HTERT RPE-1 (cell line): ENCODE measurements around the gene RNF157.

Experiments used
- in situ Hi-C: fragments of 300-500 bp; cut with MboI; formaldehyde crosslinking; loops from 4 replicates; pipeline ENCODE4 v1.14.3; 2020; ENCODE audit warnings: low sequenced_read_pairs

Gene RNF157

DNA sequence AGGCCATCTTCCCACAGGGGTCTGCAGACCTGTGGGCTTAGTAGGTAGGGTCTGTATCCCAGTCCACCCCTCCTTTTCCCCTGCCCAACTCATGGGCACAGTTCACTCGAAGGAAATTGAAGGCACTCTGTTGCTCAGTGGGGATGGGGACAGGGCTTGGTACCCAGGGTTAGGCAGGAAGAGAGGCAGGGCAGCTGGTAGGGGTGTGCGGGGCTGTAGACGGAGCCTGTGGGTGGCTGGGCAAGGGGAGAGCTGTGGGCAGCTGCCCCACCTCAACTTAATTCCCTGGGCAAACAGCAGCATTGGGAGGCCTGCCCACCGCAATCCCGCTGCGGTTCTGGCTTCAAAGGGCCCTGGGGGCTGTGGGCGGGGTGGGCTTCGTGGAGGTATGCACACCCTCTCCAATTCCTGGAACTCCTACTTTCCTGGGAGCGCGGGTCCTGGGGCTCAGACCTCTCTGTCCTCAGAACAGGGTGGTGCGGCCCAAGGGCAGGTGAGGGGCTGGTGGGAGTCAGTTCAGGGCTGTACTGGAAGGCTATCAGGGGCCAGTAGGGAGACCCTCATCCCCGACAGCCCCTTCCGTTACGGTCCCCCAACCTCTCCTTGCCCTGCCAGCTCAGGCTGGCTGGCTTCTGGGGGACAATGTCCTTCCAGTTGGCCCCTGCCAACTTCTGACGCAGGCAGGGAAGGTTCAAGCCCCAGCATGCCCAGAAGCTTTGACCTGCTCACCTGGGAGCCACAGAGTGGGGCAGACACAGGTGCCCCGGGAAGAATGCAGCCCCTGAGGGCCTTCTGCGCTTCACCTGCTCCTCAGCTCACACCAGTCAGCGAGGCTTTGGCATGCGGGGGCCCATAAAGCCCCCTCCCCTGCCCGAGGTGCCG is 108.4 kb downstream of the RNF157 start:
- in situ Hi-C loops, result no loop called here

DNA sequence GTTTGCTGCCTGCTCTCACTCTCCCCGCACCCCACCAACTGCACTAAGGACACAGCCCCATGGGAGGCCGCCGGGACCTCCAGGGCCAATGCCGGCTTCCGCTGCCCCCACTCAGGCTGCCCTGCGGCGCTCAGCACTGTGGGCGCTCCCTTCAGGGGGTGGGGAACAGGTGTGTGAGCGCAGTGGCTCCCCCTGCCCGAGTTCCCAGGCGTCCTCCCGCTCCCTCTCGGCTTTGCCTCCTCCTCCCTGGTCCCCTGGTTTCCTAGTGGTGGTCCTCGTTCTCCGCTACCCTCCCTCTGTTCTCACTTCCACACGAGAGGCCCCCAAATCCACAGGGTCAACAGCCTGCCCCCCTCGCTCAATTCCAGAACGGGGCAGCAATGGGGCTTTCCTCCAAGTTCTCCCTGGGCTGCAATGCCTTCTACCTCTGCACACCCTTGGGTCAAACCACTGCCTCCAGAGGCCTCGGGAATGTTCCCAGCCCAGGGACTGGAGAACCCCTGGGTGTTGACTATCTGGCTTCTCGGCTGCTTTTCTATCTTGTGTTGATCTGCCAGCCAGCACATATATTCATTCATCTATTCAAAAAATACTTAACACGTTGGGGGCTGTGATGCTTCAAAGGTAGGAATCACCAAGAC is 109.1 kb downstream of the RNF157 start:
- in situ Hi-C loops, result no loop called here

DNA sequence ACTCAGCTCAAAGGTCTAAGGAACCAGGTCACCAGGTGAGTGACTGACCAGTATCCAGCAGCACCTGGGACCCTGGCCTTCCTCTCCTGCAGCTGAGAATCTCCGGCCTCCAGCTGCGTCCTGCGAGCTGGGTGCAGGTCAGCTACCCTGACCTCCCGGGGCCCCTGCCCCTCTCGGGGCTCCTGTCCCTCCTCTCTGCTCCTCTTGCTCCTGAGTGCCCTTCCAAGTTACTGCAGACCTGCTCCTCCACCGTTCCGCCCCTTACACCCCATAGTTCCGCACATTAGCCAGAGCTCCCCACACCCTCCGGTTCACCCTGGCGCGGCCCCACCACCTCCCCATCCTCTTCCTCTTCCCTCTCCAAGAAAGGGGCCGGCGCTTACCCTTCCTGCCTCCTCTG is 109.8 kb downstream of the RNF157 start:
- in situ Hi-C loops, result no loop called here

DNA sequence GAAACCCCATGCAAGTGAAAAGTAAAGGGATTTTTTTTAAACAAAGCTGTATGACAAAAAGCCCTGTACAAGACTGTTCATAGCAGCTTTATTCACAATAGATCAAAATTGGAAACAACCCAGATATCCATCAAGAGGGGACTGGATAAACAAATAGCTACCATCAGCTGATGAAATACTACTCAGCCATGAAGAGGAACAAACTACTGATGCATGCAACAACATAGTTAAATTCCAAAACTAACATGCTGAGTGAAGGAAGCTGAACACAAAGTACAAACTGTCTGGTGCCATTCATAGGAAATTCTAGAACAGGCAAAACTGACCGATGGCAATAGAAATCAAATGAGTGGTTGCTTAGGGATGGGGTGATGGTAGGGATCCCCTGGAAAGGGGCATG is 114.4 kb downstream of the RNF157 start:
- in situ Hi-C loops, result no loop called here

DNA sequence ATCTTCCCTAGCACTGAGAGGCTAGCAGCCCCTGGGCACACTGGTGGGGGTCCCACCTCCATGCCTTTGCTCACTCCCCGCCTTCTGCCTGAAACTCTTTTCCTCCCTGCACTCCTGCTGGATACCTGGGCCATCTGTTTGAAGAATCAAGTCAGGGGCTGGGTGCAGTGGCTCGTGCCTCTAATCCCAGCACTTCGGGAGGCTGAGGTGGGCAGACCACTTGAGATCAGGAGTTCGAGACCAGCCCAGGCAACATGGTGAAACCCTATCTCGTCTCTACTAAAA is 115.0 kb downstream of the RNF157 start:
- in situ Hi-C loops, result no loop called here

DNA sequence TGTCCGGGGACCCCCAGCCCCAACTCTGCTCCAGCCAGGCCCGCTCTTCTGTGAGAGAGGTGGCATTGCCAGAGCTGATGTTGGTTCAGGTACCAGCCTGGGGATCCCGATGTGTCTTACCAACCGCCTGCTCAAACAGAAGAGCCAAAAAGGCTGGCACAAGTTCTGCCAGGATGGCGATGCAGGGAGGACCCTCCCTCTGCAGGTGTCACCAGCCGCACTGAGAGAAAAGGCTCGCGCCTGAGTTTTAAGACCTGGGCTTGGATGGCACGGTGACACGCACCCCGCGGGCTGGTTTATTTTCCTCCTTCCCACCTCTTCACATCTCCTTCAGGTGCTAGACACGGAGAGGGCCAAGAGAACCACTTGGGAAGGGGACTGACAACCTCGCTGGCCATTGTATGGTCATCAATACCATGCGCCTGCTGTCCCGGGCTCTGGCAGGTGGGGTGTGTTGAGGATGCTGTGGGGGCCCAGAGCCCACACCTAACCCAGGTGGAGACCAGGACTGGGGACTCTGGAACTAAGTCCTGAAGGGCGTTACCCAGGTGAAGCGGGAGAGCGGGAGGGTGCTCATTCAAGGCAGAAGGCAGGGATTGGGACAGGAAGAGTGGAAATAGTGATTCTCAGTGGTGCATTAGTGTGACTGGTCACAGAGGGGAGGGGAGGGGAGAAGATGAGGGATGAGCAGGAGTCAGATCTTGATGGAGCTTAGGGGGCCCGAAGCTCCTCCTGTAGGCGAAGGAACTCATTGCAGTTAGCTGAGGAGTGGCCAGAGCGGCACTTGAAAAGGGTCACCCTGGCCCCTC is 115.5 kb downstream of the RNF157 start:
- in situ Hi-C loops, result no loop called here

DNA sequence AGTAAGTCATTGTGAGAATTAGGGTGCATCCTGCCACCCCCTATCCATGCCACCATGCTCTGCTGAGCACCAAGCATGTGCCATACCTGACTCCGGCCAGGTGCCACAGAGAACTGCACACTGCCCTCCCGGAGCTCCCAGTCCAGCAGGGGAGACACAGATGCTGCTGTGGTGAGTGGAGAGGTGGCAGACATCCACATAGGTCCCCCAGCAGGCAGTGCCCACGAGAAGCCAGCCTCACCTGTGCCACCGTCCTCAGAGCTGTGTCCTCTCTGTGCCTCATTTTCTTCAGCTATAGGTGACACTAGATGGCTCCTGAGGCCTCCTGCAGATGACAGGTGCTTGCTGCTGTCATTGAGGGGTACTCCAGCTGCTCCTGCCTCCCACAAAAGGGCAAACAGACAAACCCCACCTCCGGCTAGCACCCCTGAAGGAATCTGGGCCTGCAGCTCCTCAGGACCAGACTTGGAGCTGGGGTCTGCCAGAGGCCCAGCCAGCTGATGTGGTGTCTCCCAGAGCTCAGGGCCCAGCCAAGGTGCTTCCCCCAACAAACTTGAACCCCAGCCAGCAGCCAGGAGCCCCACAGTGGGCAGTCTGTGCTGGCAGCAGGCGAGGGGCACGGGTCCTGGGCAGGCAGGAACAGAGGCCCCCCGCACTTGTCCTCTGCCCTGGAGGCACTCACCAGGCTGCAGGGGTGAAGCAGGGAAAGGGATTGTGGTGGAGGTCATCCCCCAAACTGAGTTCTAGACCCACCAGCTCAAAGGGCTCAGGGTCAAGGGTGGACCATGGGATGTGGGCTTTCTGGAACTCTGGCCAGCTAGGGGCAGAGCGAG is 116.3 kb downstream of the RNF157 start:
- in situ Hi-C loops, result no loop called here

DNA sequence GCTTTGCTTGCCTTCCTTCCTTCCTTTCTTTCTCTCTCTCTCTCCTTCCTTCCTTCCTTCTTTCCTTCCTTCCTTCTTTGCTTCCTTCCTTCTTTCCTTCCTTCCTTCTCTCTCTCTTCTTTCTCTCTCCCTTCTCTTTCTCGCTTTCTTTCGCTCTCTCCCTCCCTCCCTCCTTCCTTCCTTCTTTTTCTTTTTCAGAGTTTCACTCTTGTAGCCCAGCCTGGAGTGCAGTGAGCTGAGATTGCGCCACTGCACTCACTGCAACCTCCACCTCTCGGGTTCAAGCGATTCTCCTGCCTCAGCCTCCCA is 117.1 kb downstream of the RNF157 start:
- in situ Hi-C loops, result no loop called here

DNA sequence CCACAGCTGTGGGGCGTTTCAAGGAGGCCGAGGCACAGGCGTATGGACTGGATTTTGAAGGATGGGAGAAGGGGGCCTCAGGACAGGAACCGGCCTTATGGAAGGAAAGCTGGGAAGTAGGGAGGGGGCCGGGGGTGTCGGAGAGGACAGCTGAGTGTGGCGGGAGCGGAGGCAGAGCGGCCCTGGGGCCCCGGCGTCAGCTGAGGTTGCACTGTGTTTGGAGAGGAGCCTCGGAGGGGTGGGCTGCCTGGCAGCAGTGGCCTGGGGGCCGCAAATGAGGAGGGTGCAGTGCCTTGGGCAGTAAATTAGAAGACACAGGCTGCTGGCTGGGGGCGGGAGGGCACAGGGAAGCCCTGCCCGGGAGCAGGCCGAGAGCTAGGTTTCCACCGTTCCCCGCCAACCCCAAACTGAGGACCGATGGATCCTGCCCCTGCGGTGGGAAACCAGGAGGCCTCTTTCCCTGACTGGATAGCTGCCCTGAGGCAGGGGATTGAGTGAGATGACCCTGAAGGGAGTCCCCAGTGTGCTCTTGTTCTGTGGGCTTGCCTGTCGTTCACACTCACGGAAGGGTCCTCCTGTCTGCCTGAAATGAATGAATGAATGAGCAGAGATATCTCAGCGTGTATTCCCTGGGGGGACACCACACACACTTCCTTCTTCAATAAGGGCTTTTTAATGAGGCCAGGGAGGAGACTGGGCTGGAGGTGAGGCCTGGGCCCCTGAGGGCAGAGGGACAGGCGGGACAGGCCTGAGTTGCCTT is 117.7 kb downstream of the RNF157 start:
- in situ Hi-C loops, result no loop called here

DNA sequence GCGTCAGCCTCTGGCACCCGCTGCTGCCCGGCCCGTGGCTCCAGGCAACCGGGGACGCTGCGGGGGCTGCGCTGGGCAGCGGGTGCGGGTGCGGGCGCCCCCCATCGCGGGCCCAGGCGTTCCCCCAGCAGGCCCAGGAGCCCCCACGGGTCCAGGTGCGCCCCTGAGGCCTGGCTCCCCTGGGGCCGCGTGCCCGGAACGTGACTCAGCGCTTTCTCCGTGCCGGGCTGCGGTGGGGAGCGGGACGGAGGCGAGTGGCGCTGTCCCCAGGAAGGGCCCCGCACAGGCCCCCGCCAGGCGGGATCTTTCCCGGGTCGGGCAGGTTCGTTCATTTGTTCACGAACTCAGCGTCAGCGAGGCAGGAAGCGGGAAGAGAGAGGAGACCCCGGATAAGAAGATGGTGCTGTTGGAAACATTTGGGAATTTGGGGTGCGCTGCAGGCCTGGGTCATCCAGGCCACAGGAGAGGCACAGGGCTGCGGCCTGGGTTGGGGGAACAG is 118.3 kb downstream of the RNF157 start:
- in situ Hi-C loops, result no loop called here

DNA sequence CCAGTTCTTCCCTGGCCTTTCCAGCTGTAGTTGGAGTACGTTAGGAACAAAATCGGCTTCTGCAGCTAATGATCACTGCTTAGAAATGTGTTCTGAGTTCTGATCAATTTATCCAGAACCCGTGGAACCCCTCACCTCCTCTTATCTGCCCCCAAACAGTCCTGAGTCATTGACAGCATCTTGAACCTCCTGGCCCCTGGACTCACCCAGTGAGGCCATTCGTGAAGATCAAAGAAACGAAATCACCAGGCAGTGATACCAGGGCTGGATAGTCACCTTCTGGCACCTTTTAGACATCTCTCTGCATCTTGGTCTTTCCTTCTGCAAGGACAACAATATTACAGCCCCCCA is 119.7 kb downstream of the RNF157 start:
- in situ Hi-C loops, result no loop called here

DNA sequence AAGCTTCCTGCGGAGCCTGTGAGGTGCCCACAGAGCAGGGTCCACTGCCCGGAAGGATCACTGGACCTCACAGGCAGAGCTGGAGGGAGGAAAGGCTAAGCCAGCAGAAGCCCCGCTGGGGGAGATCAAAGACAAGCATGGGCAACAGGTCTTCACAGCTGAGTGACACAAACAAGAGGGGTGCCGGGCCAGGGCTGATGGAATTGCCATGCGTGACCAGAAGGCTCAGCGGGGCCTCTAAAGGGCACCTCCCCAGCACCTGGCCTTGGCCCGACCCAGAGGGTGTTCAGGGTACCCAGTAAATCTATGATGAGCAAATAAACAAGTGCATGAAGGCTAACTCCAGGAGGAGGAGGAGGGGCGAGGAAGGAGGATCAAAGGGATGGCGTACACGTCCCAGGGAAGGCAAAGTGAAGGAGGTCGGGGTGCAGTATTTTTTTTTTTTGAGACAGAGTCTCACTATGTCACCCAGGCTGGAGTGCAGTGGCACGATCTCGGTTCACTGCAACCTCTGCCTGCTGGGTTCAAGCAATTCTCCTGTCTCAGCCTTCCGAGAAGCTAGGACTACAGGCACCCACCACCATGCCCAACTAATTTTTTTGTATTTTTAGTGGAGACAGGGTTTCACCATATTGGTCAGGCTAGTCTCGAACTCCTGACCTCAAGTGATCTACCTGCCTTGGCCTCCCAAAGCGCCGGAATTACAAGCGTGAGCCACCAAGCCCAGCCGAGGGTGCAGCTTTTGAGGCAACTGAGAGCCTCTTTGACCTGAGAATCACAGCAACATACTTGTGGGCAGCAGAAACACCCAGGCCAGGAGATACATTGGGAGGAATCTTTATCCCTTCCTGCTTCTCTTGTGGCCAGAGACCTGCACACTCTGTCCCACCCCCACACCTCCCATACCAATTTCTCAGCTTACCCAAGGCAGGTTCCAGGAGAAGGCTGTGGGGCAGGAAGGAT is 120.6 kb downstream of the RNF157 start:
- in situ Hi-C loops, result no loop called here

DNA sequence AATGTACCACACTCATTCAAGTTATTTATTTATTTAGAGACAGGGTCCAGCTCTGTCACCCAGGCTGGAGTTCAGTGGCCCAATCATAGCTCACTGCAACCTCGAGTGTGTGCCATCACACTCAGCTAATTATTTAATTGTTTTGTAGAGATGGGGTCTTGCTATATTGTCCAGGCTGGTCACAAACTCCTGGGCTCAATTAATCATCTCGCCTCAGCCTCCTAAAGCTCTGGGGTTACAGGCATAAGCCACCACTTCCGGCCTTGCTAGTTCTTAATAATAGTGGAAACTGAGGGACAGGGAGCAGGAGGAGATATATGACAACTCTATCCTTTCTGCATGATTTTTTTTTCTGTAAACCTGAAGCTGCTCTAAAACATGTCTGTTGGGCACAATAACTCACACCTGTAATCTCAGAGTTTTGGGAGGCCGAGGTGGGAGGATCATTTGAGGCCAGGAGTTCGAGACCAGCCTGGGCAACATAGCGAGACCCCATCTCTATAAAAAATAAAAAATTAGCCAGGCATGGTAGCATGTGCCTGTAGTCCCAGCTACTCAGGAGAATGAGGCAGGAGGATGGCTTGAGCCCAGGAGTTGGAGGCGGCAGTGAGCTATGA is 125.0 kb downstream of the RNF157 start:
- in situ Hi-C loops, result no loop called here

DNA sequence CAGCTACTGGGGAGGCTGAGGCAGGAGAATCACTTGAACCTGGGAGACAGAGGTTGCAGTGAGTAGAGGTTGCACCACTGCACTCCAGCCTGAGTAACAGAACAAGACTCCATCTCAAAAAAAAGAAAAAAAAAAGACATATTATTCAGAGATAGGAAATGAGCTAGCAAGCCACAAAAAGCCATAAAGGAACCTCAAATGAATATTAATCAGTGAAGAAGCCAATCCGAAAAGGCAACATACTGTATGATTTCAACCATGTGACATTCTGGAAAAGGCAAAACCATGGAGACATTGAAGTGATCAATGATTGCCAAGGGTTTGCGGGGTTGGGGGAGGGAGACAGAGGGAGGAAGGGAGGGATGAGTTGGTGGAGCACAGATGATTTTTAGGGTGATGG is 128.3 kb downstream of the RNF157 start:
- in situ Hi-C loops, result no loop called here

DNA sequence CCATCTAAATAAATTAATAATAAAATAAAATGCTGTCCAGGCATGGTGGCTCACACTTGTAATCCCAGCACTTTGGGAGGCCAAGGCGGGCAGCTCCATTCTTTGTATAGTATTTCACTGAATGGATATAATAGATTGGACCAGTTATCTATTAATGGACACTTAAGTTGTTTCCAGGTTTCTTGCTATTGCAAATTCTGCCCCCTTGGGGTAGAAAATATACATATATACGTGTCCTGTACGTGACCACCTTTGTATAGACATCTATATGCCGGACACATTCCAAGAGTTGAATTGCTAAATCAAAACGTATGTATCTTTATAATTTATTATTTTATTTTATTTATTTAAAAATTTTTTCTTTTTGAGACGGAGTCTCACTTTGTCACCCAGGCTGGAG is 132.8 kb downstream of the RNF157 start:
- in situ Hi-C loops, result no loop called here

DNA sequence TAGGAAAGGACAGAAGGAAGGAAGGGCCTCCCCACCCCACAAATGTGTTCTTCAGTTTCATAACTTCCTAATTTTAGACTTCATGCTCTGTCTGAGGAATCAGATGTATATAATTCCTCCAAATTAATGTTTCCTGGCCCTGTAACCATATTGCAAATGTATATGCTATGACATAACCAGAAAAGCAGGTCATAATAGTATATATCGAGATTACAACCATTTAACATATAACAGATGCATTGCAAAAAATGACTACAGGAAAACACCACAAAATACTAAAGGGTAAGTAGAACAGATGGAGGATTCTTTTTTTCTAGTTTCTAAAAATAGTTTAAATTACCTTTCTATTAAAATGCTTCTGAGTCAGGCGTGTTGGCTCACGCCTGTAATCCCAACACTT is 133.6 kb downstream of the RNF157 start:
- in situ Hi-C loops, result no loop called here

DNA sequence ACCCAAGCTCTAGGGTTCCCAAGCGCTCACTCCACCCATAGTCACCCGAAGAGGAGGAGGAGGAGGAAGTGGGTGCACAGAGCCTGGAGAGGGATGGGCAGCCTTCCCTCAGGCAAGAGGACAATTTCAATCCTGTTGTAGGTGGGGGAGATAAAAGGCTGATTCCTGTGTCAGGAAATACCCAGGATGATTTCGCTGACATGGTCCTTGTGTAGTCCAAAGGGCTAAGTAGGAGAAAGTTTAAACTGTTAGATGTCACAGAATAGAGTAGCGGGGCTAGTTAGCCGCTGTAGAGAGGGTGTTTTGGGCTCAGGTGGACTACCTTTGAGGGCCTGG is 135.4 kb downstream of the RNF157 start:
- in situ Hi-C loops, result no loop called here

DNA sequence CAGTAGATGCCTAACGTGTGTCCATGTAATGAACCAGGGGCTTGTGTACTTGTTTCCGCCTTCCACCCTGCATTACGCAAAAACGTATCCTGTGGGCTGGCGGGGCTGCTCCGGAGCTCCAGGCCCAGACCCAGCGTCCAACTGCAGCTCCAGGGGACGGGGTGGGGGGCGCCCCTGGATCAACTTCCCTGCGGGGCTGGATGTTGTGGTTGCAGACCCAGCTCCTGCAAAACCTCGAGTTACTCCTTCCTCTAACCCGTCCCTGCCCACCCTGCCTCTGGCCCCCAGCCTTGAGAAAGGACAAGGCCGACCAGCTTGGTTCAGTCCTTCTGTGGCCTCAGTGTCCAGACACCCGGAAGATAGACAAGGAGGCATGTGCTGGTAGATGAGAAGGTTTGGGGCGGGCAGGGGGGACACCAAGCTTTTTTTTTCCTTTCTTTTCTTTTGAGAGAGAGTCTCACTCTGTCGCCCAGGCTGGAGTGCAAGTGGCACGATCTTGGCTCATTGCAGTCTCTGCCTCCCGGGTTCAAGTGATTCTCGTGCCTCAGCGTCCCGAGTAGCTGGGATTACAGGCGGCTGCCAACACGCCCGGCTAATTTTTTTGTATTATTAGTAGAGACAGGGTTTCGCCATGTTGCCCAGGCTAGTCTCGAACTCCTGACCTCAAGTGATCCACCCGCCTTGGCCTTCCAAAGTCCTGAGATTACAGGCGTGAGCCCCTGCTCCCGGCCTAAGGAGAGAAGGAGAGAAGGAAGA is 136.0 kb downstream of the RNF157 start:
- in situ Hi-C loops, result no loop called here
